ENCODE results near the gene MFAP4.

The MFAP4 gene

GRCh38 chr17:19334331-19334730, 52.7 kb downstream of the MFAP4 start:
- no peaks in the 10 kb centered on the region for H3K9me3 ChIP-seq (ENCODE audit: insufficient read depth, low read depth, low read length)
- no peak overlapping the region for H3K4me3 ChIP-seq (ENCODE audit: low read length)
- no peak overlapping the region for H3K27ac ChIP-seq (ENCODE audit: low read length)
- no peak overlapping the region for H3K9ac ChIP-seq (ENCODE audit: low read depth, low read length)
- peaks cover 13% of the 10 kb centered on the region; the same call in 1 of the 2 replicates for H3K4me1 ChIP-seq (ENCODE audit: insufficient read depth, low read length)
- H3K27me3 ChIP-seq (ENCODE audit: insufficient read depth, low read length) = no peaks in the 10 kb centered on the region
- H3K36me3 ChIP-seq (ENCODE audit: insufficient read depth, low read depth, low read length) = 0 out of 2 replicates have a peak, but pooled peaks cover 7% of the 10 kb centered on the region

- no peak overlapping the region for H3K4me3 ChIP-seq (ENCODE audit: low read length)
- peaks cover 10% of the 10 kb centered on the region; the same call in 1 of the 2 replicates for H3K4me1 ChIP-seq (ENCODE audit: insufficient read depth, low read length)
- H3K9ac ChIP-seq (ENCODE audit: low read depth, low read length) = no peak overlapping the region
- 0 out of 2 replicates have a peak, but pooled peaks cover 7% of the 10 kb centered on the region for H3K36me3 ChIP-seq (ENCODE audit: insufficient read depth, low read depth, low read length)
- H3K9me3 ChIP-seq (ENCODE audit: insufficient read depth, low read depth, low read length) = no peaks in the 10 kb centered on the region
- no peaks in the 10 kb centered on the region for H3K27me3 ChIP-seq (ENCODE audit: insufficient read depth, low read length)
- H3K27ac ChIP-seq (ENCODE audit: low read length) = no peak overlapping the region
Measured at GRCh38 chr17:19333736-19334290, 53.2 kb downstream of the MFAP4 start.
